ENCODE results near the gene SAP25.
"Not testable (repeated sequence)": the region's sequence is repeated elsewhere in the genome, so short reads cannot be mapped to it uniquely, and the experiment has no call there.

DNA sequence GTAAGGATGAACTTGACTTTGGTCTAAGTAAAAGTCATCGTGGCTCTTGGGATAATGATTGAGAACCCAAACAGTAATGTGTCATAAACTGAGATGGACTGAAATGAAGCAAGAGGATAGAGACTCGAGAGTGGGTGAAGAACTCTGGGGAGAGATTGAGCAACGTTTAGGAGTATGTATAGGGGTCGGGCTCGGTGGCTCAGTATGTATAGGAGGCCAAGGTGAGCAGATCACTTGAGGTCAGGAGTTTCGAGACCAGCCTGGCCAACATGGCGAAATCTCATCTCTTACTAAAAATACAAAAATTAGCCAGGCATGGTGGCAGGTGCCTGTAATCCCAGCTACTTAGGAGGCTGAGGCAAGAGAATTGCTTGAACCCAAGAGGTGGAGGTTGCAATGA lies 32.4 kb downstream of the SAP25 start:
- TF ChIP-seq CTCF (IDR thresholded peaks at IDR 0.05; ENCODE audit: poor library complexity, severe bottlenecking); RAD21 (conservative IDR thresholded peaks at IDR 0.05); REST (IDR thresholded peaks at IDR 0.05; ENCODE audit: borderline replicate concordance); EZH2 (IDR thresholded peaks at IDR 0.05; ENCODE audit: borderline replicate concordance, insufficient read depth, low read length, poor library complexity, severe bottlenecking): not testable (repeated sequence)
